GOT3 (cell line): ENCODE results near the gene CHST11.
"Not testable (repeated sequence)": the region's sequence is repeated elsewhere in the genome, so short reads cannot be mapped to it uniquely, and the experiment has no call there.

Experiments
- DNase-seq: peaks from one replicate; lab custom pipeline; 2025; ENCODE audit warnings: mixed read lengths; lab: John Stamatoyannopoulos, UW

Gene CHST11

GRCh38 chr12:104526751-104527150 is 70.0 kb downstream of the CHST11 start:
- no peak for DNase-seq

- DNase-seq: not testable (repeated sequence)
Observed at GRCh38 chr12:104527653-104528052, 70.9 kb downstream of the CHST11 start.

- no peak for DNase-seq
Observed at GRCh38 chr12:104529130-104529874, 72.6 kb downstream of the CHST11 start.

- DNase-seq: no peak
Observed at GRCh38 chr12:104532636-104533035, 75.9 kb downstream of the CHST11 start.

GRCh38 chr12:104533134-104533533 is 76.4 kb downstream of the CHST11 start:
- DNase-seq: no peak

- DNase-seq: no peak
Observed at GRCh38 chr12:104534162-104534856, 77.6 kb downstream of the CHST11 start.

DNA sequence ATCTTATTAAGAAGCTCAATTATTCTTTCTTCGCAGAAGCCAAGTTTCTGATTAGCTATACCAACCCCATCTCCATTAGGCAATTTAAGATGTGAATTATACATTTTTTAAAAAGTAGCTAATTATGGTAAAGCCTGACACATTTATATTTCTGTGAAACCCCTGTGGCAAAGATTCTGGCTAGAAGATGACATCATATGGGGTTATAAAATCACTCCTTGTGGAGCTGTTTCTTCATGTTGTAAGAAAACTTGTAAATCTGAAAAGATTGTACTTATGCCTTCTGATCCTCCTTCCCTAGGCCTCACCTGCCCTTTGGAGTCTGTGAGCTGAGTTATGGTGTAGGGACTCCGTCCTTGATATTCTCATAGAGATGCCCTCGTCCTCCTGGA is 78.1 kb downstream of the CHST11 start:
- DNase-seq: no peak

DNA sequence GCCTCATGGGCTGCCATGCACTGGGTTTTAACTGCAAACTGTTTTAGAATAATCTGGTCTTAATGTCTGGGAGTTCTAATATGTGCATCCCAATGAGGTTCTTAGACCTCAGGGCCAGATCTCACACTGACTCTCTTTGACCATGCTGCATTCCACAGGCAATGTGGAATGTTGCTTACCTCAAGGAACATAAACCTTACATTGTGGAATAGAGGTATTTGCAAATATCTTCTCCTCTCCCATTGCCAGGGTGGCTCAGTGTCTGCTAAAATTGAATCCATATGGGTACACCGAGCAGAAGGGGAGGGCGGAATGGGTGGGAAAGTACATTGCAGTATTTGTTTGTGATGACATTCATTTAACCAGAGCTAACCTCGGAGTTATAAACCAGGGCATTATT is 78.6 kb downstream of the CHST11 start:
- no peak for DNase-seq

GRCh38 chr12:104536841-104537240 is 80.1 kb downstream of the CHST11 start:
- DNase-seq: no peak

GRCh38 chr12:104538056-104538455 is 81.3 kb downstream of the CHST11 start:
- no peak for DNase-seq

GRCh38 chr12:104538891-104539462 is 82.2 kb downstream of the CHST11 start:
- no peak for DNase-seq

DNA sequence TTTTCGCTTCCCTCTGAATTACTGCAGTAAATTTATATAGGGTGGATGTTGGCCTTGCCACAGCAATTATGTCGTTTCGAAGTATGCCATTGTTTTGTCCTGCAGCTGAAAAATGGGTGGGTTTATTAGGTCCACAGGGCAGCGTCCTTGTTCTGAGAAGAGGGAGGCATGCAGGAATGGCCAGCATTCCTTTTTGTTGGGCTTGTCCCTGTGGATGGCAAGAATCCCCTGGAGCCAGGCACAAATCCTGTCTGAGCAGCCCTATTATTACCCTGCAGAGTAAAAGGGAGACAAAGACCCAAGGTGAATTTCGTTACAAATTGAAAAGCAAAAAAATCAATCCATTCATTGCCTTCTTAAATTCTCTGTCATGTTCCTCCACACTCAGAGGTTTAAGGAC is 88.1 kb downstream of the CHST11 start:
- DNase-seq: no peak

GRCh38 chr12:104546575-104546974 is 89.8 kb downstream of the CHST11 start:
- no peak for DNase-seq

DNA sequence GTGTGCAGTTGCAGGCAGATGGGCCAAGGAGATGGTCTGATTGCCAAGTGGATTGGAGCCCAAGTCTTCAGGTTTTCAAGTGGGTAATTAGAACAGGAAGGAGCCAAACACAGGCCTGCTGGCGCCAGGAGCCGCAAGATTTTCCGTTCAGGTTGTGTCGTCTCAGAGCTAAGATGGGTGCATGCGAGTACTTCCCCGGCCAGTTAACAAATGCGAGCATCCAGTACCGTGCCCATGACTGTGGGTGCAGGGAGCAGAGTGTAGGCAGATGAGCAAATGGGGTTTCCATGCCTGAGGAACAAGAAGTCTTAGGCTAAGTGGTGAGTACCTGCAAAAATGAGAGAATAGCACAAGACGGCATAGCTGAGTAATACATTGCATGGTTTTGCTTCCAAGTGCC is 90.5 kb downstream of the CHST11 start:
- no peak for DNase-seq

GRCh38 chr12:104549815-104550480 is 93.2 kb downstream of the CHST11 start:
- no peak for DNase-seq

- DNase-seq: no peak
Observed at GRCh38 chr12:104551313-104551931, 94.7 kb downstream of the CHST11 start.

- DNase-seq: no peak
Observed at GRCh38 chr12:104553421-104553820, 96.7 kb downstream of the CHST11 start.

GRCh38 chr12:104555648-104556047 is 98.9 kb downstream of the CHST11 start:
- DNase-seq: no peak

DNA sequence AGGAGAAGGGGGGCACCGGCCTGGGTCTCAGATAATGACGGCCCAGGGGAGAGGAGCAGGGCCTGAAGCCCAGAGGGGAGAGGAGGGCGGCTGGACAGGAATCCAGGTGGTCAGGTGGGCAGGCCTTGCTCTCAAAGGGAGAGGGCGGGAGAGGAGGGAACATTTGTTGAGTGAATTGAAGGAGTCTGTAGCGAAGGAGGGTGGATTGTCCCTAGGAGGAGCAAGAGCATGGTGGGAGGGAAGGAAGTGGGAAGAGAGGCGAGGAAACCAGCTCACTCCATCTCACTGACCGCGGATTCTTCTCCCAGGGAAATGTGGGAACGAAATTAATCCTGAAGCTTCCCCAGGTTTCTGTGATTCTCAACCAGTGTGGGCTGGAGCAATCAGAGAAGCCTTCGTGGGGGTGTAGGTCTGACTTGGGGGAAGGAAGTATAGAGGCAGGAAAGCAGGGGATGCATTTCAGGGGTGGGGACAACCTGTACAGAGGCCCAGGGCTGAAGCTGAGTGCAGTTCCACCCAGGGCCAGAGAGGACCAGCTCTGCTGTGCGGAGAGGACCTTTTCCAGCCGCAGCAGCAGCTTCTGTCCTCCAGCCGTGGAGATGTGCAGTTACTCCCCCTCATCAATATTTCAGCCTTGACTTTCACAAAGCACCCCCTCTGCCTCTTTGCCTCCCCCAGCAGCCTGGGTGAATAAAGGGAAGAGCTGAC is 100.9 kb downstream of the CHST11 start:
- DNase-seq: no peak

GRCh38 chr12:104560881-104561280 is 104.1 kb downstream of the CHST11 start:
- DNase-seq: no peak

- no peak for DNase-seq
Observed at GRCh38 chr12:104562763-104563162, 106.0 kb downstream of the CHST11 start.

GRCh38 chr12:104564662-104565061 is 107.9 kb downstream of the CHST11 start:
- not testable (repeated sequence) for DNase-seq
